Ishikawa (cell line): ENCODE measurements around the gene SERP2.

Experiments used
- CEBPB ChIP-seq: IDR thresholded peaks from 2 replicates; pipeline ENCODE4 v1.6.1; 2012
- CREB1 ChIP-seq: IDR thresholded peaks from 2 replicates; pipeline ENCODE4 v1.6.1; 2012; ENCODE audit warnings: low read depth
- EGR1 ChIP-seq: IDR thresholded peaks from 2 replicates; pipeline ENCODE4 v1.6.1; 2012
- EP300 ChIP-seq: IDR thresholded peaks from 2 replicates; pipeline ENCODE4 v1.6.1; 2012; ENCODE audit warnings: borderline replicate concordance
- FOXM1 ChIP-seq: IDR thresholded peaks from 2 replicates; pipeline ENCODE4 v1.6.1; 2012; ENCODE audit warnings: low read depth, borderline replicate concordance
- NFIC ChIP-seq: IDR thresholded peaks from 2 replicates; pipeline ENCODE4 v1.6.1; 2012
- RAD21 ChIP-seq: IDR thresholded peaks from 2 replicates; pipeline ENCODE4 v1.6.1; 2012; ENCODE audit warnings: low read depth
- TAF1 ChIP-seq: IDR thresholded peaks from 2 replicates; pipeline ENCODE4 v1.6.1; 2012; ENCODE audit warnings: low read depth, mild to moderate bottlenecking
- TCF12 ChIP-seq: IDR thresholded peaks from 2 replicates; pipeline ENCODE4 v1.6.1; 2012; ENCODE audit warnings: low read depth
- TEAD4 ChIP-seq: IDR thresholded peaks from 2 replicates; pipeline ENCODE4 v1.6.1; 2012
- YY1 ChIP-seq: IDR thresholded peaks from 2 replicates; pipeline ENCODE4 v1.6.1; 2012; ENCODE audit warnings: low read depth
- ZBTB7A ChIP-seq: IDR thresholded peaks from 2 replicates; pipeline ENCODE4 v1.6.1; 2012; ENCODE audit warnings: low read depth
- TF ChIP-seq, protein P1 (sequence below): IDR thresholded peaks from 2 replicates; pipeline ENCODE4 v1.6.1; 2012
- TF ChIP-seq, protein P2 (sequence below): IDR thresholded peaks from 2 replicates; pipeline ENCODE4 v1.6.1; 2012; ENCODE audit warnings: low read depth, mild to moderate bottlenecking
- TF ChIP-seq, protein P3 (sequence below): IDR thresholded peaks from 2 replicates; pipeline ENCODE4 v1.6.1; 2012

SERP2 gene

DNA sequence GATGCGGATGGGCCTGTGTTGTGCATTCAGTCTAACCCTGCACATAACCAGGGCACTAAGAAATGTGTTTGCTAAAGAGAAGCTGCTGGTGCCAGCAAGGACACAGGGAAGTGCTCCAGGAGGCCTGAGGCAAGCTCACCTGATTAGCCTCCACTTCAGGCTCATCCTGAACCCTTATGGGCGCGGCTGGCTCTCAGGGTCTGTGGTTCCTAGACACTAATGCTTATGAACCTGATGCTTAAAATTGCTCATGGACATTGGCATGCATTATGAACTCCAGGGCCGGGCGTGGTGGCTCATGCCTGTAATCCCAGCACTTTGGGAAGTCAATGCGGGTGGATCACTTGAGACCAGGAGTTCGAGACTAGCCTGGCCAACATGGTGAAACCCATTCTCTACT lies 34.3 kb downstream of the SERP2 start:
- no peak for TF ChIP-seq TAF1
- TF ChIP-seq NFIC, result no peak
- TF ChIP-seq TCF12, result no peak
- no peak for TF ChIP-seq EP300
- TF ChIP-seq FOXM1, result no peak
- no peak for TF ChIP-seq YY1
- TF ChIP-seq, protein P1, sequence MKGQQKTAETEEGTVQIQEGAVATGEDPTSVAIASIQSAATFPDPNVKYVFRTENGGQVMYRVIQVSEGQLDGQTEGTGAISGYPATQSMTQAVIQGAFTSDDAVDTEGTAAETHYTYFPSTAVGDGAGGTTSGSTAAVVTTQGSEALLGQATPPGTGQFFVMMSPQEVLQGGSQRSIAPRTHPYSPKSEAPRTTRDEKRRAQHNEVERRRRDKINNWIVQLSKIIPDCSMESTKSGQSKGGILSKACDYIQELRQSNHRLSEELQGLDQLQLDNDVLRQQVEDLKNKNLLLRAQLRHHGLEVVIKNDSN, result no peak
- no peak for TF ChIP-seq TEAD4
- TF ChIP-seq, protein P2, sequence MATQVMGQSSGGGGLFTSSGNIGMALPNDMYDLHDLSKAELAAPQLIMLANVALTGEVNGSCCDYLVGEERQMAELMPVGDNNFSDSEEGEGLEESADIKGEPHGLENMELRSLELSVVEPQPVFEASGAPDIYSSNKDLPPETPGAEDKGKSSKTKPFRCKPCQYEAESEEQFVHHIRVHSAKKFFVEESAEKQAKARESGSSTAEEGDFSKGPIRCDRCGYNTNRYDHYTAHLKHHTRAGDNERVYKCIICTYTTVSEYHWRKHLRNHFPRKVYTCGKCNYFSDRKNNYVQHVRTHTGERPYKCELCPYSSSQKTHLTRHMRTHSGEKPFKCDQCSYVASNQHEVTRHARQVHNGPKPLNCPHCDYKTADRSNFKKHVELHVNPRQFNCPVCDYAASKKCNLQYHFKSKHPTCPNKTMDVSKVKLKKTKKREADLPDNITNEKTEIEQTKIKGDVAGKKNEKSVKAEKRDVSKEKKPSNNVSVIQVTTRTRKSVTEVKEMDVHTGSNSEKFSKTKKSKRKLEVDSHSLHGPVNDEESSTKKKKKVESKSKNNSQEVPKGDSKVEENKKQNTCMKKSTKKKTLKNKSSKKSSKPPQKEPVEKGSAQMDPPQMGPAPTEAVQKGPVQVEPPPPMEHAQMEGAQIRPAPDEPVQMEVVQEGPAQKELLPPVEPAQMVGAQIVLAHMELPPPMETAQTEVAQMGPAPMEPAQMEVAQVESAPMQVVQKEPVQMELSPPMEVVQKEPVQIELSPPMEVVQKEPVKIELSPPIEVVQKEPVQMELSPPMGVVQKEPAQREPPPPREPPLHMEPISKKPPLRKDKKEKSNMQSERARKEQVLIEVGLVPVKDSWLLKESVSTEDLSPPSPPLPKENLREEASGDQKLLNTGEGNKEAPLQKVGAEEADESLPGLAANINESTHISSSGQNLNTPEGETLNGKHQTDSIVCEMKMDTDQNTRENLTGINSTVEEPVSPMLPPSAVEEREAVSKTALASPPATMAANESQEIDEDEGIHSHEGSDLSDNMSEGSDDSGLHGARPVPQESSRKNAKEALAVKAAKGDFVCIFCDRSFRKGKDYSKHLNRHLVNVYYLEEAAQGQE, result no peak
- no peak for TF ChIP-seq EGR1
- no peak for TF ChIP-seq CEBPB
- no peak for TF ChIP-seq RAD21
- TF ChIP-seq, protein P3, sequence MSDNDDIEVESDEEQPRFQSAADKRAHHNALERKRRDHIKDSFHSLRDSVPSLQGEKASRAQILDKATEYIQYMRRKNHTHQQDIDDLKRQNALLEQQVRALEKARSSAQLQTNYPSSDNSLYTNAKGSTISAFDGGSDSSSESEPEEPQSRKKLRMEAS, result no peak
- TF ChIP-seq ZBTB7A, result no peak
- no peak for TF ChIP-seq CREB1

DNA sequence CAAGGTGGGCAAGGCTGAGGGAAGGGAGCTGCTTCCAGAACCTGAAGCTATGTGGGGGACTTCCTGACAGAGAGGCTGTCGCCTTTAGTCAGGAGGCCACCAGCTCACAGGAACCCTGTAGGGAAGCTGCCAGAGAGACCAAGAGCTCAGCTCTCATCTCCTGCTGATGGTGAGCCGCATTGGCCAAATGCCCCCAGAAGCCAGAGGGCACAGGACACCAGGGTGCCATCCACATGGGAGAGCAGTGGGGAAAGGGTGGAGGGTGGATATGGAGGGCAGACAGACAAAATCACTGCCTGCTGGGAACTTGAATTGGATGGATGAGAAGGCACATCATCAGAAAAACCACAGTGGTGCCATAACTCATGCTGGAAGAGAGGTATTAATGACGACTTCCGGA lies 36.0 kb downstream of the SERP2 start:
- TF ChIP-seq TCF12, result no peak
- no peak for TF ChIP-seq RAD21
- TF ChIP-seq, protein P2, result no peak
- TF ChIP-seq TAF1, result no peak
- no peak for TF ChIP-seq FOXM1
- TF ChIP-seq EP300, result no peak
- no peak for TF ChIP-seq NFIC
- TF ChIP-seq EGR1, result no peak
- TF ChIP-seq, protein P1, result no peak
- TF ChIP-seq CEBPB, result no peak
- TF ChIP-seq ZBTB7A, result no peak

DNA sequence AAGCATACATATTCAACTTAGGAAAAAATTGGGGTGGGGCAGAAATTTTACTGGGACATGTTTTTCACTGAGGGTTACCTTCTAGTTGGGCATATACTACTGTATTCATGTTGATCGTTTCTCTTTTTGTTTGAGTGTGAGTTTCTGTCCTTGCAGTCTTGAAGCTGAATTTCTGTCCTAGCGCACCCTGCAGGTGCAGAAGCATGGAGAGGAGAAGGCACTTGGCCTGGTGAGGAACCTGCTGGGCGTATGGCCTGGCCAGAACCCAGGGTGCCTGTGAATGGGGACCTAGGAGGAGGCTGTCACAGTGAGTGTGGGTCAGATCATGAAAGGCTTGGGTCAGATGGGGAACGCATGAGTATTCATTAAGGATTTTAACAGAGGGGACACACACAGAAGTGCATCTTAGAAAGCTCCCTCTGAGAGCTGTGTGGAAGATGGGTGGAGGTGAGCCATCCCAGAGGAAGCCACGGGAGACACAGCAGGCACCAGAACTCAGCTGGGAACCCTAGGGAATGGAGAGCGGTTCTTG lies 36.8 kb downstream of the SERP2 start:
- no peak for TF ChIP-seq YY1
- TF ChIP-seq NFIC, result no peak
- no peak for TF ChIP-seq FOXM1
- TF ChIP-seq RAD21, result no peak
- TF ChIP-seq, protein P1, result no peak
- TF ChIP-seq, protein P3, result no peak
- no peak for TF ChIP-seq CREB1
- TF ChIP-seq ZBTB7A, result no peak
- TF ChIP-seq TAF1, result no peak
- TF ChIP-seq, protein P2, result no peak
- no peak for TF ChIP-seq CEBPB
- no peak for TF ChIP-seq TEAD4
- no peak for TF ChIP-seq EP300
- no peak for TF ChIP-seq EGR1
- TF ChIP-seq TCF12, result no peak

DNA sequence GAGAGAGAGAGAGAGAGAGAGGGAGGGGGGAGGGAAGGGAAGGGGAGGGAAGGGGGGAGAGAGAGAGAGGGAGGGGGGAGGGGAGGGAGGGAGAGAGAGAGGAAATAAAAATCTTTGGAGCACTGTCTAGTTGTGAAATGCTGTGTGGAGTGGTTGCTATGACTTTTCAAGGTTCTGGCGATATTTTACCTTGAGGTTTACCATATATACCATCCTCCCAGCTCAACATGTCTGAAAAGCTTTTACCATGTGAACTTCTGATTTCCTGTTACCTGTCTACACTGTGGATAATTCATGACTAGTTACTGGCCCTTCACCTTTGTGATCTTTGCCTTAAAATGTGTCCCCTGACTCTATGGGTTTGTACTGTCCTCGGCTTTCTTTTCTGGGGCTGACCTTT lies 38.2 kb downstream of the SERP2 start:
- TF ChIP-seq TCF12 (no peak), FOXM1 (no peak), ZBTB7A (no peak), YY1 (no peak), TAF1 (no peak), EP300 (no peak), CREB1 (no peak), NFIC (no peak), RAD21 (no peak)
- TF ChIP-seq, protein P2, result no peak
- TF ChIP-seq, protein P3, result no peak
- TF ChIP-seq, protein P1, result no peak
